K562 (cell line): ENCODE measurements around the gene CHMP2A. TPM values are rescaled to one million over a fixed set of nuclear protein-coding genes. Genes with fewer than 3 reads are reported as not detected.

Experiments
- BCOR ChIP-seq: fragments of 450-650 bp; IDR thresholded peaks from 2 replicates; pipeline ENCODE4 v1.6.1; 2016
- BHLHE40 ChIP-seq: IDR thresholded peaks from 2 replicates; pipeline ENCODE4 v1.6.1; 2011; ENCODE audit warnings: low read length, improper control_type of control experiment
- C11orf30 ChIP-seq: fragments of 450-650 bp; IDR thresholded peaks from 2 replicates; pipeline ENCODE4 v1.6.1; 2016; ENCODE audit warnings: low read depth, mild to moderate bottlenecking
- CBFA2T3 ChIP-seq: fragments of 450-650 bp; IDR thresholded peaks from 2 replicates; pipeline ENCODE4 v1.6.1; 2017
- CEBPB ChIP-seq: fragments of 450-650 bp; IDR thresholded peaks from 2 replicates; pipeline ENCODE4 v1.6.1; 2016; ENCODE audit warnings: missing genetic modification characterization, missing compliant biosample characterization
- GATAD2A ChIP-seq: fragments of 450-650 bp; IDR thresholded peaks from 2 replicates; pipeline ENCODE4 v1.6.1; 2017
- HNRNPK ChIP-seq: fragments of 200-400 bp; formaldehyde crosslinking; IDR thresholded peaks from one replicate; pipeline ENCODE4 v1.6.1; 2018; ENCODE audit warnings: mild to moderate bottlenecking, low read depth, low read length; ENCODE audit not compliant: poor library complexity, severe bottlenecking
- PCBP2 ChIP-seq: fragments of 200-400 bp; formaldehyde crosslinking; IDR thresholded peaks from 2 replicates; pipeline ENCODE4 v1.6.1; 2018; ENCODE audit warnings: low read length, low read depth, mild to moderate bottlenecking, moderate library complexity; ENCODE audit not compliant: poor library complexity, severe bottlenecking
- RBM25 ChIP-seq: fragments of 200-400 bp; formaldehyde crosslinking; IDR thresholded peaks from 2 replicates; pipeline ENCODE4 v1.6.1; 2018; ENCODE audit warnings: low read length, low read depth, moderate library complexity; ENCODE audit not compliant: severe bottlenecking
- RNF219 ChIP-seq: fragments of 250-450 bp; sonication (Bioruptor Pico); IDR thresholded peaks from 2 replicates; pipeline ENCODE4 v1.5.0; 2022; ENCODE audit warnings: mild to moderate bottlenecking
- SAFB2 ChIP-seq: fragments of 200-400 bp; formaldehyde crosslinking; IDR thresholded peaks from 2 replicates; pipeline ENCODE4 v1.6.1; 2018; ENCODE audit warnings: borderline replicate concordance, low read length, low read depth, moderate library complexity; ENCODE audit not compliant: severe bottlenecking
- SIN3B ChIP-seq: fragments of 450-650 bp; IDR thresholded peaks from 2 replicates; pipeline ENCODE4 v1.6.1; 2017; ENCODE audit warnings: low read depth, mild to moderate bottlenecking, moderate library complexity
- SMAD2 ChIP-seq: fragments of 150-350 bp; IDR thresholded peaks from 2 replicates; pipeline ENCODE4 v1.6.1; 2014; ENCODE audit warnings: low read depth, mild to moderate bottlenecking, low read length
- TEAD4 ChIP-seq, 2 experiments: sonication (generic) in 1 of 2; formaldehyde crosslinking in 1 of 2; IDR thresholded peaks; 2 replicates each; pipeline versions ENCODE4 v1.6.1 to v1.8.0; 2012 to 2022; ENCODE audit warnings: borderline replicate concordance in 1 of 2, inconsistent platforms in 1 of 2, low read length in 1 of 2, mild to moderate bottlenecking in 1 of 2, missing genetic modification reagents in 1 of 2
- ZNF121 ChIP-seq: sonication (generic); formaldehyde crosslinking; conservative IDR thresholded peaks from 2 replicates; pipeline ENCODE4 v1.8.0; 2022; ENCODE audit warnings: missing genetic modification reagents
- ZNF644 ChIP-seq: fragments of 200-800 bp; sonication (Bioruptor generic); IDR thresholded peaks from 2 replicates; pipeline ENCODE4 v1.6.1; 2016; ENCODE audit warnings: low read depth, missing genetic modification characterization, missing compliant biosample characterization
- ZNF766 ChIP-seq: fragments of 200-800 bp; sonication (Bioruptor generic); conservative IDR thresholded peaks from 2 replicates; pipeline ENCODE4 v1.6.1; 2016; ENCODE audit warnings: missing genetic modification characterization, missing compliant biosample characterization
- polyA plus RNA-seq, 8 experiments: library from polyadenylated mRNA; depleted of rRNA in 4 of 8; stranded (reverse) in 5 of 8; unstranded in 3 of 8; fragments of >200 nt; fragmentation: Nextera tagmentation in 2 of 8; fragmentation: Illumina TruSeq in 1 of 8; extraction: Ambion mirVana in 2 of 8; extraction: Trizol in 1 of 8; gene quantifications; 2 replicates each; pipeline versions ENCODE4 v1.2.1 to v1.2.3, GENCODE V29; 2011 to 2014; ENCODE audit warnings: inconsistent platforms in 1 of 8, missing spikeins in 1 of 8
- total RNA-seq, 7 experiments: library from RNA; depleted of rRNA in 6 of 7; stranded (reverse); fragments of >200 nt in 6 of 7; fragmentation: Illumina TruSeq in 2 of 7; extraction: Trizol in 2 of 7; gene quantifications; 2 replicates each; pipeline versions ENCODE4 v1.2.1 to v1.2.3, GENCODE V29; 2011 to 2021; ENCODE audit warnings: low replicate concordance in 1 of 7
- TF ChIP-seq, protein P1 (sequence below): sonication (generic); formaldehyde crosslinking; IDR thresholded peaks from 2 replicates; pipeline ENCODE4 v1.8.0; 2022; ENCODE audit warnings: mild to moderate bottlenecking, missing genetic modification reagents
- TF ChIP-seq, protein P2 (sequence below), 2 experiments: fragments of 450-650 bp; IDR thresholded peaks; 2 replicates each; pipeline ENCODE4 v1.6.1; 2016
- TF ChIP-seq, protein P3 (sequence below): fragments of 250-450 bp; sonication (Bioruptor Pico); IDR thresholded peaks from 2 replicates; pipeline ENCODE4 v1.6.1; 2021; ENCODE audit warnings: mild to moderate bottlenecking

CHMP2A gene
- total and polyA plus RNA-seq, 9 of the 15 experiments (the other 6 are each of a cell fraction or from before 2014, with no cell fraction given) = 57.6 to 159 (median 87.2) TPM

DNA sequence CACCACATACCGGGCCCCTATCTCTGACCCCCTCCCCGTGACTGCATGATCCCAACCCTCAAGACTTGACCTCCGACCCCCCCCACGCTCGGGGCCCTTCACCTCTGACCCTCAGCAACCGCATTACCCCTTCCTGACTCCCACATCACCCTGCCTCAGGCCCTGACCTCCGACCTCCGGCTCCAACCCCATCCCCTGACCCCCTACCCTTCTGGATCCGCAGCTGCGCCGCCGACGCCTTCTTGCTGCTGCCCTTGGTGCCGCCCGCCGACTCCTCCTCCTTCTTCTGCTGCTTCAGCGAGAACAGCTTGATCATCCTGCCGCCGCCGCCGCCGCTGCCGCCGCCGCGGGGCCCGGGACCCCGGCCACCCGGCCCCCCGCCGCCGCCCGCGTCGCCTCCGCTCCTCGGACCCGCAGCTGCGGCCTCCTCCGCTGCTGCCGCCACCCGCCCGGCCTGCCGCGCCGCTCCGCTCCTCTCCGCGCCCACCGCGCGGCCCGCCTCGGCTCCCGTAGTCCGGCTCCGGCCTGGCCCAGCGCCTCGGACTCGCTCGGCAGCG lies 3.2 kb upstream of the CHMP2A start, which contains the start of gene UBE2M (continued):
- TF ChIP-seq, protein P1, sequence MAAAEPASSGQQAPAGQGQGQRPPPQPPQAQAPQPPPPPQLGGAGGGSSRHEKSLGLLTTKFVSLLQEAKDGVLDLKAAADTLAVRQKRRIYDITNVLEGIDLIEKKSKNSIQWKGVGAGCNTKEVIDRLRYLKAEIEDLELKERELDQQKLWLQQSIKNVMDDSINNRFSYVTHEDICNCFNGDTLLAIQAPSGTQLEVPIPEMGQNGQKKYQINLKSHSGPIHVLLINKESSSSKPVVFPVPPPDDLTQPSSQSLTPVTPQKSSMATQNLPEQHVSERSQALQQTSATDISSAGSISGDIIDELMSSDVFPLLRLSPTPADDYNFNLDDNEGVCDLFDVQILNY (CRISPR knock-in tag) = no peak
- TF ChIP-seq ZNF766 (CRISPR knock-in tag) = 0 out of 2 replicates have a peak, but pooled peaks have one; percentile 31
- TF ChIP-seq GATAD2A = no peak
- TF ChIP-seq RNF219 (CRISPR knock-in tag) = no peak
- no peak for TF ChIP-seq BCOR
- no peak for TF ChIP-seq RBM25
- TF ChIP-seq CEBPB (tag) = no peak
- TF ChIP-seq PCBP2 = no peak
- TF ChIP-seq ZNF644 (tag) = no peak
- peak; percentile 81 for TF ChIP-seq CBFA2T3
- no peak for TF ChIP-seq ZNF121 (CRISPR knock-in tag)
- TF ChIP-seq, protein P2, sequence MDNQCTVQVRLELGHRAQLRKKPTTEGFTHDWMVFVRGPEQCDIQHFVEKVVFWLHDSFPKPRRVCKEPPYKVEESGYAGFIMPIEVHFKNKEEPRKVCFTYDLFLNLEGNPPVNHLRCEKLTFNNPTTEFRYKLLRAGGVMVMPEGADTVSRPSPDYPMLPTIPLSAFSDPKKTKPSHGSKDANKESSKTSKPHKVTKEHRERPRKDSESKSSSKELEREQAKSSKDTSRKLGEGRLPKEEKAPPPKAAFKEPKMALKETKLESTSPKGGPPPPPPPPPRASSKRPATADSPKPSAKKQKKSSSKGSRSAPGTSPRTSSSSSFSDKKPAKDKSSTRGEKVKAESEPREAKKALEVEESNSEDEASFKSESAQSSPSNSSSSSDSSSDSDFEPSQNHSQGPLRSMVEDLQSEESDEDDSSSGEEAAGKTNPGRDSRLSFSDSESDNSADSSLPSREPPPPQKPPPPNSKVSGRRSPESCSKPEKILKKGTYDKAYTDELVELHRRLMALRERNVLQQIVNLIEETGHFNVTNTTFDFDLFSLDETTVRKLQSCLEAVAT (IDR thresholded peaks at IDR 0.05) = peak in 1 of 2 experiments; percentile 84; a peak in 2 of 4 replicates
- TF ChIP-seq HNRNPK = no peak
- peak; percentile 47; the same call in 1 of the 2 replicates for TF ChIP-seq TEAD4 (IDR thresholded peaks at IDR 0.05; ENCODE audit: low read length)
- TF ChIP-seq TEAD4 (CRISPR knock-in tag; IDR thresholded peaks at IDR 0.05; ENCODE audit: borderline replicate concordance) = no peak
- TF ChIP-seq C11orf30 = peak; percentile 56
- TF ChIP-seq SIN3B = no peak
- no peak for TF ChIP-seq SMAD2
- TF ChIP-seq, protein P3, sequence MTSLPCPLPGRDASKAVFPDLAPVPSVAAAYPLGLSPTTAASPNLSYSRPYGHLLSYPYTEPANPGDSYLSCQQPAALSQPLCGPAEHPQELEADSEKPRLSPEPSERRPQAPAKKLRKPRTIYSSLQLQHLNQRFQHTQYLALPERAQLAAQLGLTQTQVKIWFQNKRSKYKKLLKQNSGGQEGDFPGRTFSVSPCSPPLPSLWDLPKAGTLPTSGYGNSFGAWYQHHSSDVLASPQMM (CRISPR knock-in tag) = no peak
- peak; percentile 64 for TF ChIP-seq BHLHE40
- TF ChIP-seq SAFB2 = no peak
